ENCODE data around the gene ZNF30. TPM values are rescaled to one million over a fixed set of nuclear protein-coding genes. Genes with fewer than 3 reads are reported as not detected.
"Not testable (repeated sequence)": the region's sequence is repeated elsewhere in the genome, so short reads cannot be mapped to it uniquely, and the experiment has no call there.

Gene ZNF30
- total RNA-seq, 2 donors from 2014 or later: 4.6 to 6.8 TPM

- Histone ChIP-seq H3K27me3 (ENCODE audit: control insufficient read depth, insufficient read depth, low read length, poor library complexity, severe bottlenecking) (no peaks in the 10 kb centered on the region), H3K36me3 (ENCODE audit: control insufficient read depth, insufficient read depth, low read length) (no peaks in the 10 kb centered on the region), H3K9ac (ENCODE audit: extremely low read depth, low read length, poor library complexity, severe bottlenecking) (no peak overlapping the region), H3K4me3 (ENCODE audit: low read length) (peak overlapping the region; percentile 23), H3K9me3 (ENCODE audit: control insufficient read depth, low read length) (peaks cover 54% of the 10 kb centered on the region), H3K4me1 (ENCODE audit: control insufficient read depth, insufficient read depth, low read length) (no peaks in the 10 kb centered on the region), H3K27ac (ENCODE audit: low read depth, low read length) (no peak overlapping the region)
- no peak overlapping the region for H3K27ac Mint-ChIP-seq
- peaks cover 12% of the 10 kb centered on the region for H3K27me3 Mint-ChIP-seq (ENCODE audit: insufficient read depth)
- H3K4me3 Mint-ChIP-seq: no peak overlapping the region
- H3K9me3 Mint-ChIP-seq: peaks cover 67% of the 10 kb centered on the region
- no peaks in the 10 kb centered on the region for H3K4me1 Mint-ChIP-seq
- WGBS, 2 experiments (ENCODE audit: insufficient coverage in 1 of 2, insufficient read length in 1 of 2): 73 to 85% methylated on average over 2 of the region's 2 CpGs
- no peak for DNase-seq
- H3K36me3 Mint-ChIP-seq (ENCODE audit: low read depth): peaks cover 3% of the 10 kb centered on the region
- no peak for TF ChIP-seq CTCF (conservative IDR thresholded peaks at IDR 0.05)
Measured at GRCh38 chr19:34918190-34918589, 8.5 kb upstream of the ZNF30 start.

GRCh38 chr19:34920090-34920786 is 6.5 kb upstream of the ZNF30 start:
- Mint-ChIP-seq H3K27me3 (ENCODE audit: insufficient read depth) (peaks cover 21% of the 10 kb centered on the region), H3K9me3 (peaks cover 72% of the 10 kb centered on the region)
- not testable (repeated sequence) for H3K4me1 ChIP-seq (ENCODE audit: control insufficient read depth, insufficient read depth, low read length); H3K4me3 Mint-ChIP-seq; DNase-seq; H3K4me1 Mint-ChIP-seq; H3K27ac ChIP-seq (ENCODE audit: low read depth, low read length); H3K27me3 ChIP-seq (ENCODE audit: control insufficient read depth, insufficient read depth, low read length, poor library complexity, severe bottlenecking); H3K36me3 ChIP-seq (ENCODE audit: control insufficient read depth, insufficient read depth, low read length); H3K9ac ChIP-seq (ENCODE audit: extremely low read depth, low read length, poor library complexity, severe bottlenecking); H3K36me3 Mint-ChIP-seq (ENCODE audit: low read depth); H3K27ac Mint-ChIP-seq
- WGBS, 2 experiments (ENCODE audit: insufficient coverage in 1 of 2, insufficient read length in 1 of 2): 74 to 100% methylated on average over 3 to 8 of the region's 8 CpGs
- H3K4me3 ChIP-seq (ENCODE audit: low read length): peak overlapping the region; percentile 69
- H3K9me3 ChIP-seq (ENCODE audit: control insufficient read depth, low read length): peaks cover 62% of the 10 kb centered on the region

GRCh38 chr19:34925278-34925855 is 1.3 kb upstream of the ZNF30 start:
- no peak for DNase-seq
- H3K27ac ChIP-seq (ENCODE audit: low read depth, low read length): no peak overlapping the region
- no peak overlapping the region for H3K4me3 ChIP-seq (ENCODE audit: low read length)
- Mint-ChIP-seq H3K36me3 (ENCODE audit: low read depth) (peaks cover 19% of the 10 kb centered on the region), H3K4me3 (no peak overlapping the region), H3K9me3 (peaks cover 28% of the 10 kb centered on the region), H3K27me3 (ENCODE audit: insufficient read depth) (peaks cover 16% of the 10 kb centered on the region), H3K4me1 (peaks cover 5% of the 10 kb centered on the region), H3K27ac (no peak overlapping the region)
- H3K27me3 ChIP-seq (ENCODE audit: control insufficient read depth, insufficient read depth, low read length, poor library complexity, severe bottlenecking): no peaks in the 10 kb centered on the region
- H3K9me3 ChIP-seq (ENCODE audit: control insufficient read depth, low read length): peaks cover 31% of the 10 kb centered on the region
- no peak overlapping the region for H3K9ac ChIP-seq (ENCODE audit: extremely low read depth, low read length, poor library complexity, severe bottlenecking)
- H3K36me3 ChIP-seq (ENCODE audit: control insufficient read depth, insufficient read depth, low read length): peaks cover 2% of the 10 kb centered on the region
- H3K4me1 ChIP-seq (ENCODE audit: control insufficient read depth, insufficient read depth, low read length): no peaks in the 10 kb centered on the region
- no peak for TF ChIP-seq CTCF (conservative IDR thresholded peaks at IDR 0.05)
- 90 to 93% methylated on average over 12 to 15 of the region's 15 CpGs for WGBS, 2 experiments (ENCODE audit: insufficient coverage in 1 of 2, insufficient read length in 1 of 2)

Data from endodermal cell (in vitro differentiated cells).